Naive thymus-derived CD4-positive, alpha-beta T cell (primary cell): Measurements from ENCODE around the gene CACHD1. TPM values are rescaled to one million over a fixed set of nuclear protein-coding genes. Genes with fewer than 3 reads are reported as not detected.

Experiments used
- ATAC-seq: fragments of 150-1000 bp; cut with Tn5 transposase; 2 replicates; pipeline ENCODE4 v1.10.0; 2021; ENCODE audit warnings: mild to moderate bottlenecking, moderate library complexity
- CTCF ChIA-PET: fragments of 350-600 bp; sonication (Branson Sonifier 250); formaldehyde crosslinking; loops from one replicate; lab custom pipeline; 2021; ENCODE audit warnings: antibody characterized with exemption; lab: Charles Lee
- POLR2A ChIA-PET: fragments of 350-600 bp; sonication (Branson Sonifier 250); formaldehyde crosslinking; loops from one replicate; lab custom pipeline; 2021; ENCODE audit warnings: antibody characterized with exemption, inconsistent platforms; lab: Charles Lee
- DNase-seq, 9 donors: peaks; one replicate each; pipeline versions ENCODE4 v3.0.0 to v3.0.0-alpha.2; 2020 to 2022; ENCODE audit warnings: mixed read lengths in 1 of 9
- H3K27ac ChIP-seq: one replicate; pipeline ENCODE4 v1.7.0; 2013; ENCODE audit warnings: mild to moderate bottlenecking, low read depth, low read length, moderate library complexity
- H3K27me3 ChIP-seq, 2 donors: one replicate each; pipeline ENCODE4 v1.7.0; 2013; ENCODE audit warnings: low read length in 2 of 2, mild to moderate bottlenecking in 2 of 2, moderate library complexity in 2 of 2; ENCODE audit not compliant: control insufficient read depth in 2 of 2, insufficient read depth in 2 of 2
- H3K36me3 ChIP-seq, 3 experiments: 1 replicate in 2 of 3; 2 replicates in 1 of 3; pipeline ENCODE4 v1.7.0; 2013; ENCODE audit warnings: low read length in 3 of 3, mild to moderate bottlenecking in 3 of 3, moderate library complexity in 1 of 3; ENCODE audit not compliant: insufficient read depth in 3 of 3, control insufficient read depth in 2 of 3
- H3K4me1 ChIP-seq, 2 donors: one replicate each; pipeline ENCODE4 v1.7.0; 2013; ENCODE audit warnings: low read length in 2 of 2, mild to moderate bottlenecking in 2 of 2, moderate library complexity in 1 of 2; ENCODE audit not compliant: control insufficient read depth in 2 of 2, insufficient read depth in 2 of 2
- H3K4me3 ChIP-seq: 2 replicates; pipeline ENCODE4 v1.7.0; 2013; ENCODE audit warnings: mild to moderate bottlenecking, low read length
- H3K9me3 ChIP-seq, 3 experiments: 1 replicate in 2 of 3; 2 replicates in 1 of 3; pipeline ENCODE4 v1.7.0; 2013; ENCODE audit warnings: low read length in 3 of 3; ENCODE audit not compliant: control insufficient read depth in 2 of 3
- H3K27ac Mint-ChIP-seq, 9 donors: one replicate each; pipeline ENCODE4 v1.8.0; 2020 to 2022; ENCODE audit warnings: mixed read lengths in 9 of 9, mild to moderate bottlenecking in 8 of 9, moderate library complexity in 5 of 9, inconsistent platforms in 2 of 9
- H3K27me3 Mint-ChIP-seq, 5 donors: one replicate each; pipeline ENCODE4 v1.8.0; 2021 to 2022; ENCODE audit warnings: mixed read lengths in 5 of 5, mild to moderate bottlenecking in 1 of 5
- H3K36me3 Mint-ChIP-seq, 5 donors: one replicate each; pipeline ENCODE4 v1.8.0; 2020 to 2022; ENCODE audit warnings: mixed read lengths in 5 of 5, mild to moderate bottlenecking in 3 of 5, inconsistent platforms in 1 of 5
- H3K4me1 Mint-ChIP-seq, 7 donors: one replicate each; pipeline ENCODE4 v1.8.0; 2020 to 2022; ENCODE audit warnings: mixed read lengths in 7 of 7, mild to moderate bottlenecking in 3 of 7, inconsistent platforms in 1 of 7
- H3K4me3 Mint-ChIP-seq, 10 donors: one replicate each; pipeline ENCODE4 v1.8.0; 2020 to 2022; ENCODE audit warnings: mild to moderate bottlenecking in 10 of 10, mixed read lengths in 10 of 10, moderate library complexity in 6 of 10, inconsistent platforms in 2 of 10
- H3K9me3 Mint-ChIP-seq, 11 donors: one replicate each; pipeline ENCODE4 v1.8.0; 2020 to 2022; ENCODE audit warnings: mixed read lengths in 11 of 11, mild to moderate bottlenecking in 4 of 11, inconsistent platforms in 1 of 11, moderate library complexity in 1 of 11
- intact Hi-C, 2 donors: fragments of 100-400 bp; cut with micrococcal nuclease; formaldehyde crosslinking; loops; one replicate each; pipeline ENCODE4 v1.15.1; 2023
- polyA plus RNA-seq, 2 donors: library from polyadenylated mRNA; unstranded; fragments of 300-500 nt; fragmentation: Illumina TruSeq; gene quantifications; one replicate each; pipeline ENCODE4 v1.2.3, GENCODE V29; 2021
- total RNA-seq, 6 experiments: library from RNA in 5 of 6; stranded (reverse) in 5 of 6; gene quantifications; 1 replicate in 5 of 6; 2 replicates in 1 of 6; pipeline ENCODE4 v1.2.3 and lab custom pipeline; 2021 to 2026

The CACHD1 gene
- total and polyA plus RNA-seq, 7 experiments from 2014 or later: 0.15 to 9.0 (median 3.4) TPM

- H3K4me3 Mint-ChIP-seq: peak overlapping the region in 9 of 10 donors; percentile 3 to 78 (median 55)
- DNase-seq (peak in 6 of 9 donors; percentile 29 to 56 (median 36)), ATAC-seq (peak; percentile 67)
- intact Hi-C loops: loop anchor here in 1 of 2 donors (1.0 kb wide), 2 partner anchors 11 kb away; no protein-coding TSS in a partner anchor
- H3K4me3 ChIP-seq: no peak overlapping the region
- POLR2A ChIA-PET: no interaction called here
- peaks cover 0 to 6% of the 10 kb centered on the region in 2 donors for H3K4me1 ChIP-seq
- H3K27ac ChIP-seq: no peak overlapping the region
- peaks cover 0 to 7% (median 0%) of the 10 kb centered on the region in 5 donors for H3K27me3 Mint-ChIP-seq
- CTCF ChIA-PET: interaction anchor here (1.1 kb wide), 1 partner anchor 13 kb away, joined by 3 read pairs; no protein-coding TSS in a partner anchor
- peaks cover 0 to 4% (median 0%) of the 10 kb centered on the region in 5 donors for H3K36me3 Mint-ChIP-seq
- peaks cover 0 to 2% (median 0%) of the 10 kb centered on the region in 11 donors for H3K9me3 Mint-ChIP-seq
- peaks cover 0 to 81% (median 43%) of the 10 kb centered on the region in 7 donors for H3K4me1 Mint-ChIP-seq
- no peaks in the 10 kb centered on the region for H3K27me3 ChIP-seq
- peak overlapping the region in 6 of 9 donors; percentile 2 to 78 (median 22) for H3K27ac Mint-ChIP-seq
- H3K36me3 ChIP-seq: no peaks in the 10 kb centered on the region
- H3K9me3 ChIP-seq: no peaks in the 10 kb centered on the region
Measured at GRCh38 chr1:64527165-64527564, 57.2 kb downstream of the CACHD1 start.

DNA sequence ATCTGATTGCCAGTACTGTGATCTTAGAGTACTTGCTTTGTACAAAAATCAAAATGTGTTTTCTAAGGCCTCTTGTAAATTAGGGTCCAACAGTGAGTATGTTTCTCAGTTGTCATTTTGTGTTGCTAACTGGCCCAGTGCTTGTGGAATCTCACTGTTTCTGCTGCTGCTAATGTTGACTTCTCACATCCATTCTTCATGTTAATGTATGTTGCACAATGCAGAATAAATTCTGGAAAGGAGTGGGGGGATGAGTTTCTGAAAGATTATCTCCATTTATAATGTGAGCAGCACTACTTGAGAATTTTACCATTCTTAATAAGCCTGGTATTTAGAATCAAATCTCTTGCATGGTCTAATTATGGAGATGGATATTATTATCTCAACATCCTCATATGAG is 57.9 kb downstream of the CACHD1 start:
- no peaks in the 10 kb centered on the region for H3K36me3 ChIP-seq
- peaks cover 0 to 6% of the 10 kb centered on the region in 2 donors for H3K4me1 ChIP-seq
- Mint-ChIP-seq H3K36me3 (peaks cover 0 to 8% (median 0%) of the 10 kb centered on the region in 5 donors), H3K27me3 (peaks cover 0 to 7% (median 0%) of the 10 kb centered on the region in 5 donors), H3K27ac (no peak overlapping the region), H3K4me3 (peak overlapping the region in 3 of 10 donors; percentile 30 to 78 (median 55)), H3K4me1 (peaks cover 0 to 83% (median 47%) of the 10 kb centered on the region in 7 donors), H3K9me3 (peaks cover 0 to 2% (median 0%) of the 10 kb centered on the region in 11 donors)
- no peaks in the 10 kb centered on the region for H3K27me3 ChIP-seq
- no peak for DNase-seq
- H3K27ac ChIP-seq: no peak overlapping the region
- no peak overlapping the region for H3K4me3 ChIP-seq
- H3K9me3 ChIP-seq: no peaks in the 10 kb centered on the region
- intact Hi-C loops: loop anchor here in 1 of 2 donors (1.0 kb wide), 2 partner anchors 11 kb away; no protein-coding TSS in a partner anchor
- ATAC-seq: no peak
- ChIA-PET POLR2A (no interaction called here), CTCF (no interaction called here)

DNA sequence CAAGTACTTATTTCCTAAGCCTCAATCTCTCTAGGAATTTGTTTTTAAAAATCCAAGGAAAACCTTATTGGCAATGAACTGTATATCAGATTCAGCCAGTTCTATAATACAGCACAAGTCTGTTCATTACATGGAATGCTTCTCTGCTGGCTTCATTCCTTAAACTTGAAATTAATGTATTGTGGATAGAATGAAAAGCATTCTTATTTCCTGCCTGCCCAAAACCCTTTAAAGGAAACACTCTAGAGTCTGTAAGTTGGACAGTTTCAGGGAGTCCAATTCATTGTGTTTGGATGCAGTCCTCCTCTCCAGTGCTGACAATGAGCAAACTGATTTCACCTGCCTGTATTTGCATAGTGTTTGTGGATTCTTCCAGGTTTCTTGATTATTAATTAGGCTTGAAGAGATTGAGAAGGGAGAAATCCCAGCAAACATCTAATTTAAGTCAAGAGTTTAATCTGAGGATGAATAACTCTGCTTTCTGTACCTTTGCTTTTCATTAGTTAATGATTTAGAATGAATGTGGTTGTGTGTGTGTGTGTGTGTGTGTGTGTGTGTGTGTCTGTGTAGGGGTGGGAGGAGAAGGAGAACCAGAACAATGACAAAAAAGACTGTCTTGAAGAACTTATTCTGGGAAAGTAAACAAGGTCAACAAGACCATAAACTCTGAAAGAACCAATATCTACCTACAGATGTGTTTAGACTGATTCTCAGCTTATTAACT is 61.2 kb downstream of the CACHD1 start:
- DNase-seq (no peak), ATAC-seq (no peak)
- Histone ChIP-seq H3K9me3 (no peaks in the 10 kb centered on the region), H3K4me3 (no peak overlapping the region), H3K27ac (no peak overlapping the region), H3K27me3 (no peaks in the 10 kb centered on the region), H3K4me1 (peaks cover 0 to 6% of the 10 kb centered on the region in 2 donors), H3K36me3 (no peaks in the 10 kb centered on the region)
- intact Hi-C loops: no loop called here
- ChIA-PET POLR2A (interaction anchor here (1.0 kb wide), 1 partner anchor 20 kb away, joined by 3 read pairs; no protein-coding TSS in a partner anchor), CTCF (no interaction called here)
- Mint-ChIP-seq H3K4me3 (no peak overlapping the region), H3K27ac (no peak overlapping the region), H3K27me3 (peaks cover 0 to 4% (median 0%) of the 10 kb centered on the region in 5 donors), H3K36me3 (peaks cover 0 to 9% (median 7%) of the 10 kb centered on the region in 5 donors), H3K9me3 (peaks cover 0 to 6% (median 0%) of the 10 kb centered on the region in 11 donors), H3K4me1 (peaks cover 0 to 73% (median 35%) of the 10 kb centered on the region in 7 donors)

DNA sequence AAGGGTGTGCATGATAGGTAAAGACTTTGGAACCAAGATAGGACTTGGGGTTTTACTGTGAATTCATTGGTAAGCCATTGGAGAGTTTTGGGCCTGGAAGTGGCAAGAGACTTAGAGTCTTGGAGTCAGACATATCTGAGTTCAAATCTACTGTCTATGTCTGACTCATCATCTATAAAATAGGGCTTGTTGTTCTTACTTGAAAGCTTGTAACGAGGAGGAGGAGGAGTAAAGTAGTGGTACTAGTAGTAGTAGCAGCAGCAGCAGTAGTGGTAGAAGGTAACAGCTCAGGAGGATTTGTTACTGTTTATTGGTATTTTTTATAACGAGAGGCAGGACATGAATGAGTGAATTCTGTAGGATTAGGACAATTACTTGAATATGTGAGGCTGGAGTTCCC is 62.7 kb downstream of the CACHD1 start:
- Mint-ChIP-seq H3K4me1 (peaks cover 0 to 73% (median 32%) of the 10 kb centered on the region in 7 donors), H3K4me3 (no peak overlapping the region), H3K36me3 (peaks cover 0 to 9% (median 7%) of the 10 kb centered on the region in 5 donors), H3K9me3 (peaks cover 0 to 6% (median 0%) of the 10 kb centered on the region in 11 donors), H3K27ac (peak overlapping the region in 3 of 9 donors; percentile 3 to 79 (median 17)), H3K27me3 (no peaks in the 10 kb centered on the region)
- Histone ChIP-seq H3K27ac (no peak overlapping the region), H3K9me3 (no peaks in the 10 kb centered on the region), H3K4me3 (no peak overlapping the region), H3K27me3 (no peaks in the 10 kb centered on the region), H3K4me1 (peaks cover 0 to 6% of the 10 kb centered on the region in 2 donors), H3K36me3 (no peaks in the 10 kb centered on the region)
- intact Hi-C loops: no loop called here
- ATAC-seq (no peak), DNase-seq (no peak)
- ChIA-PET POLR2A (interaction anchor here (0.8 to 1.0 kb wide), 2 partner anchors 19 kb away, joined by 3 to 4 read pairs; no protein-coding TSS in a partner anchor), CTCF (interaction anchor here (0.6 kb wide), 1 partner anchor 15 kb away, joined by 3 read pairs; no protein-coding TSS in a partner anchor)

DNA sequence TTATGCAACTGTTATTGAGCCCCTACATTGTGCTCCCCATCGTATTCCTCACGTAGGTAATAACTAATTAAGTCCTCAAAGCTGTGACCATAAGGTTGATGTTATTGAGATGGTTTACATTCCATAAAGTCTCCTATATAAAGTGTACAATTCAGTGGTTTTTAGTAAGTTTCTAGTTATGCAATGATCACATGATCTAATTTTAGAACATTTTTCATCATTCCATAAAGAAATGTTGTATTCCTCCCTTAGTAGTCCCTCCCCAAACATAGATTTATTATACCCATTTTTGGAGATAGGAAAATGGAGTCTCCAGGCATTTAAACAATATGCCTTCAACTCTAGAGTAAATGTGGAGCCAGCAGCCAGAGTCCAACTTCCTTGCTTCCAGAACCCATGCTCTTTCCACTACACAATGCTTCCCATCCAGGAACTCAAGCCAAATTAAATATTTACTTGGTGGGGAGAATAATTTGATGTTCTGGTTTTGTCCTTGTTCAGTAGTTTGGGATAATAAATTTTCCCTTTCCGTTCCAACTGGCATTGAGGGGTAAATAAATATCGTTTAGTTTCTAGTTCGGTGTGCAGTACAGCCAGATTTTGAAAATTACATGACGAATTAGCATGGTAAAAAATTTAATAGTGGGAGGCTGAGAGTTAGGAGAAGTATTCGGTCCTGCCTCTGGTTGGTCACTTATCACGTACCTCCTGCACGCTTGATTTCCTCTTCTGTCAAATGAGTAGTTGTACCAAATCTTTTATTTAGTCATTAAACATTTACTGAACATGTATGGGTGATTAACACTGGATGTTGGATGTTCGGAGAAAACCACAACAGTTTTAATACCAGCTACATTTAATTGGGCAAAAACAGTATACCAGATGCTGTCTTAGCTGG is 66.3 kb downstream of the CACHD1 start:
- Mint-ChIP-seq H3K4me1 (peaks cover 18 to 86% (median 52%) of the 10 kb centered on the region in 7 donors), H3K36me3 (peaks cover 2 to 9% (median 7%) of the 10 kb centered on the region in 5 donors), H3K9me3 (peaks cover 0 to 6% (median 0%) of the 10 kb centered on the region in 11 donors), H3K27me3 (peaks cover 0 to 2% (median 0%) of the 10 kb centered on the region in 5 donors), H3K27ac (peak overlapping the region in 2 of 9 donors; percentile 38 to 80), H3K4me3 (peak overlapping the region in 1 of 10 donors; percentile 84)
- Histone ChIP-seq H3K27me3 (no peaks in the 10 kb centered on the region), H3K36me3 (no peaks in the 10 kb centered on the region), H3K9me3 (no peaks in the 10 kb centered on the region), H3K27ac (no peak overlapping the region), H3K4me1 (peaks cover 0 to 35% of the 10 kb centered on the region in 2 donors), H3K4me3 (no peak overlapping the region)
- ATAC-seq (no peak), DNase-seq (no peak)
- CTCF ChIA-PET: no interaction called here
- intact Hi-C loops: no loop called here
- POLR2A ChIA-PET: no interaction called here
